ENCODE measurements around the gene ZNF26.

GRCh38 chr12:132954471-132955048 lies 31.6 kb upstream of the ZNF26 start:
- TF ChIP-seq SUZ12 (IDR thresholded peaks at IDR 0.05; ENCODE audit: extremely low read depth, insufficient read depth, insufficient read length) (no peak), YY1 (IDR thresholded peaks at IDR 0.05; ENCODE audit: insufficient read depth, insufficient read length) (no peak), ZNF274 (IDR thresholded peaks at IDR 0.05; ENCODE audit: low read depth, low read length) (no peak)
